Stimulated activated naive CD8-positive, alpha-beta T cell treated with anti-CD3 and anti-CD28 coated beads, Interleukin-15, Interleukin-2, amounts not matched to agents 100 ng/mL and 50 ng/mL, for 24 hours (primary cell): ENCODE measurements around the gene GALT.
"Not testable (repeated sequence)": the region's sequence is repeated elsewhere in the genome, so short reads cannot be mapped to it uniquely, and the experiment has no call there.

Source experiments
- H3K27ac Mint-ChIP-seq: one replicate; pipeline ENCODE4 v1.8.0; 2021; ENCODE audit warnings: mild to moderate bottlenecking, mixed read lengths
- H3K27me3 Mint-ChIP-seq: one replicate; pipeline ENCODE4 v1.8.0; 2021; ENCODE audit warnings: mixed read lengths
- H3K36me3 Mint-ChIP-seq: one replicate; pipeline ENCODE4 v1.8.0; 2021; ENCODE audit warnings: low read depth, mixed read lengths
- H3K4me1 Mint-ChIP-seq: one replicate; pipeline ENCODE4 v1.8.0; 2021; ENCODE audit warnings: low read depth, mixed read lengths
- H3K4me3 Mint-ChIP-seq: one replicate; pipeline ENCODE4 v1.8.0; 2021; ENCODE audit warnings: mild to moderate bottlenecking, mixed read lengths
- H3K9me3 Mint-ChIP-seq: one replicate; pipeline ENCODE4 v1.8.0; 2021; ENCODE audit warnings: mixed read lengths

The GALT gene

DNA sequence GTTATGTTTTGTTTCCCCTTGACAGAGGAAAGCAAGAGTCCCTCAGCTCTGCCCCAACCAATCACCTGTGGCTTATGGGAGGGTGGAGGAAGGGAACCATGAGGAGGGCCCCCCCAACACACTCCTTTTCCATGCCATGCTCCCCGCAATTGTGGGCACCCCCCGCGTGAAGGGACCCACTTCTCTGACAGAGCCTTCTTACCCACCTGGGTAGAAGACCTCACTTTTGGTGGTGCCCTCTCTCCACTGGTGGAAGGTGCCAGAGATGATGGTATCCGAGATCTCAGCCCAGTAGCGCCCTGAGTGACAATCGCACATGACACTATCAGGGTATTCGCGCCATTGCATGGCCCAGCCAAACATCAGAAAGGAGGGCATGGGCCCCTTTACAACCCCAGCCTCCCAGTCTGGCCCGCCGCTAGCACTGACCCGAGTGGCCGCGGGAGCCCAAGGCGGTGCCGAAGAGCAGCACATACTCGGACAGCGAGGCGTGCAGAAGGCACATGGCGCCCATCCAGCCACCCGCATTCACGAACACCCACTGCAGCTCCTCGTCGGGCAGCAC is 9.6 kb upstream of the GALT start:
- no peaks in the 10 kb centered on the region for H3K9me3 Mint-ChIP-seq
- H3K4me1 Mint-ChIP-seq, result peaks cover 38% of the 10 kb centered on the region
- peak overlapping the region; percentile 97 for H3K4me3 Mint-ChIP-seq
- peak overlapping the region; percentile 96 for H3K27ac Mint-ChIP-seq
- no peaks in the 10 kb centered on the region for H3K27me3 Mint-ChIP-seq
- peaks cover 22% of the 10 kb centered on the region for H3K36me3 Mint-ChIP-seq

DNA sequence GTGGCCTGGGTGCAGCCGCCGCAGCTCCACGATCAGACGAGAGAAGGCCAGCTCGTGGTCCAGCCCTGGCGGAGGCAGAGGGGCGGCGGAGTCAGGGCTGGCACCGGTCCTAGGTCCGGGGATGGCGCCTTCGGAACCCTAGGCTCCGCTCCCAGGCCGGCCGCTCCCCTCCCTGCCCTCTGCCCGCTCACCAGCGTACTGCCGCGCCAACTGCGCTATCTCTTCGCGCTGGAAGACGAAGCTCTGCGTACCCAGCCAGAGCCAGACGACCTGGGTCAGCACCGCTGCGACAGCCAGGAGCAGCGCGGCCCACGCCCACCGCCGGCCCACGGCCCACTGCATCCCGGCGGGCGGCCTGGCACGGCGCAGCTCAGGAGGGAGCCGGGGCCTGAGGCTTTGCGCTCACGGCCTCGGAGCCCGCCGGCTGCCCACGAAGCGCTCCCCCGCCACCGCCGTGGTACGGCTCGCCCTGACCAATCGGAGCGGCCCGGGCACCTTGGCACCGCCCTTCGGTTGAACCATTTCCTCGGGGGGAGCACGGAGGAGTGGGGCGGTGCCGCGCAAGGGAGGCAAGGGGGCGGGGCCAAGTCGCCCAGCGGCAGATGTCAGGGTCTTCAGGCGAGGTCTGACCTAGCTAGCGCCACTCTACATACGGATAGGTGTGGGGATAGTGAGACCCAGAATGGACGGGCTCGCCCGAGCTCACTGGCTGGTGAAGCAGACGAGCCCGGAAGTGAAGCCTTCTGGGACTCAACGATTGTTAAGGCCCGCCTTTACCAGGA is 8.9 kb upstream of the GALT start, which contains the start of gene SIGMAR1:
Gene SIGMAR1 (minus strand): TSS at position 432 of the 782 bp plus-strand sequence. CDS start 90 bp downstream, at position 342.
- H3K4me1 Mint-ChIP-seq, result peaks cover 38% of the 10 kb centered on the region
- H3K27ac Mint-ChIP-seq, result peak within 1 kb of the TSS; percentile 96
- no peaks in the 10 kb centered on the region for H3K27me3 Mint-ChIP-seq
- peaks cover 22% of the 10 kb centered on the region for H3K36me3 Mint-ChIP-seq
- H3K4me3 Mint-ChIP-seq, result peak within 1 kb of the TSS; percentile 97
- H3K9me3 Mint-ChIP-seq, result no peaks in the 10 kb centered on the region

- H3K4me1 Mint-ChIP-seq, result peaks cover 38% of the 10 kb centered on the region
- H3K4me3 Mint-ChIP-seq, result peak overlapping the region; percentile 97
- H3K9me3 Mint-ChIP-seq, result no peaks in the 10 kb centered on the region
- H3K27ac Mint-ChIP-seq, result peak overlapping the region; percentile 96
- H3K36me3 Mint-ChIP-seq, result peaks cover 22% of the 10 kb centered on the region
- H3K27me3 Mint-ChIP-seq, result no peaks in the 10 kb centered on the region
These were observed 8.4 kb upstream of the GALT start for GRCh38 chr9:34638138-34638445.

- not testable (repeated sequence) for H3K9me3 Mint-ChIP-seq, H3K27me3 Mint-ChIP-seq, H3K27ac Mint-ChIP-seq, H3K4me3 Mint-ChIP-seq
- Mint-ChIP-seq H3K36me3 (peaks cover 16% of the 10 kb centered on the region), H3K4me1 (peaks cover 32% of the 10 kb centered on the region)
These were observed 7.2 kb upstream of the GALT start for GRCh38 chr9:34639322-34639721.

DNA sequence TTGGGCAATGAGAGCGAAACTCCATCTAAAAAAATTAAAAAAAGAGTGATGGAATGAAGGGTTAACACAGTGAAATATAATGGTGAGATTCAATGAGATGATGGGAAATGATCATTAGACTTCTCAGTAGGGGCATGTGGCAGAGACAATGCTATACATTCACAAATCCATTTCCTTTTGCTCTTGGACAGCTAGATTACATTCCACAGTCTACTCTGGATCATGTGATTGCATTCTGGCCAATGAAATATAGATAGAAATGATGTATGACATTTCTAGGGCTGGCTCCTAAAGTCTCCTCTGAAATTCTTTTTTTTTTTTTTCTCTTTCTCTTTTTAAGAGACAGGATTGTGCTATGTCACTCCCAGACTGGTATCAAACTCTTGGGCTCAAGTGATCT is 3.8 kb upstream of the GALT start:
- no peaks in the 10 kb centered on the region for H3K9me3 Mint-ChIP-seq
- H3K36me3 Mint-ChIP-seq, result no peaks in the 10 kb centered on the region
- no peak overlapping the region for H3K4me3 Mint-ChIP-seq
- H3K4me1 Mint-ChIP-seq, result peaks cover 28% of the 10 kb centered on the region
- H3K27ac Mint-ChIP-seq, result no peak overlapping the region
- no peaks in the 10 kb centered on the region for H3K27me3 Mint-ChIP-seq

DNA sequence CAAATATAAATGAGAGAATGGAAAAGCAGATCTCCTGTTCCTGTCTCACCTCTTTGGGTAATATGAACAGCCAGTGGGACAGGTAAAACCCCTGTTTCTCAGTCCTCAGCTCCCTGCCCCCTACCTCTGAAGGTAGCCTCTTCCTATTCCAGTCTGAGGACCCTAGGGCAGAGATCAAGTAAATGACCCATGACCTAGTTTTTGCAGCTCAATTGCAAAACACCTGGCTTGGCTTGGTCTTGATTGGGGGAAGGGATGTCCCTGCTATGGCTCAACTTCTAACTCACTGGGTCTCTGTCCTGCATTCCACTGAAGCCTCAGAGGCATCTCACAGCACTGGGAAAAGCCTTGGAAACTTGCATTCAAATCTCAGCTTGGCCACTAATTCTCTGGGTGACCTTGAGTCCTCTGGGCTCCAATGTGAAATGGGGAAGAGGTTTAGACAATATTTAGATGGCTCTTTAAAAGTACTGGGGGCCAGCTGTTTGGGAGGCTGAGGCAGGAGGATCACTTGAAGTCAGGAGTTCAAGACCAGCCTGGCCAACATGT is 1.6 kb upstream of the GALT start:
- no peak overlapping the region for H3K4me3 Mint-ChIP-seq
- peaks cover 16% of the 10 kb centered on the region for H3K36me3 Mint-ChIP-seq
- peaks cover 26% of the 10 kb centered on the region for H3K4me1 Mint-ChIP-seq
- H3K27ac Mint-ChIP-seq, result no peak overlapping the region
- no peaks in the 10 kb centered on the region for H3K27me3 Mint-ChIP-seq
- no peaks in the 10 kb centered on the region for H3K9me3 Mint-ChIP-seq

DNA sequence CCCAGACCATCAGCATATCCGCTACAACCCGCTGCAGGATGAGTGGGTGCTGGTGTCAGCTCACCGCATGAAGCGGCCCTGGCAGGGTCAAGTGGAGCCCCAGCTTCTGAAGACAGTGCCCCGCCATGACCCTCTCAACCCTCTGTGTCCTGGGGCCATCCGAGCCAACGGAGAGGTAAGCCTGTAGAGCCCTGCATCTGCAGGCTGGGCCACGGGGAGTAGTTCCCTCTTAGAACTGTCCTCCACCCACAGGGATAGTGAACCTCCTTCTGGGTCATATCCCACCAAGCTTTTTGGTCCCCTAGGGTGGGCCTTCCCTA is 569 bp downstream of the GALT start:
- Mint-ChIP-seq H3K4me3 (peak overlapping the region; percentile 92), H3K27me3 (no peaks in the 10 kb centered on the region), H3K9me3 (no peaks in the 10 kb centered on the region), H3K36me3 (peaks cover 17% of the 10 kb centered on the region), H3K4me1 (peaks cover 27% of the 10 kb centered on the region), H3K27ac (peak overlapping the region; percentile 88)

- Mint-ChIP-seq H3K36me3 (peaks cover 17% of the 10 kb centered on the region), H3K27me3 (no peaks in the 10 kb centered on the region), H3K4me3 (peak overlapping the region; percentile 92), H3K9me3 (no peaks in the 10 kb centered on the region), H3K4me1 (peaks cover 33% of the 10 kb centered on the region), H3K27ac (peak overlapping the region; percentile 88)
These were observed 1.2 kb downstream of the GALT start for GRCh38 chr9:34647651-34648050.

DNA sequence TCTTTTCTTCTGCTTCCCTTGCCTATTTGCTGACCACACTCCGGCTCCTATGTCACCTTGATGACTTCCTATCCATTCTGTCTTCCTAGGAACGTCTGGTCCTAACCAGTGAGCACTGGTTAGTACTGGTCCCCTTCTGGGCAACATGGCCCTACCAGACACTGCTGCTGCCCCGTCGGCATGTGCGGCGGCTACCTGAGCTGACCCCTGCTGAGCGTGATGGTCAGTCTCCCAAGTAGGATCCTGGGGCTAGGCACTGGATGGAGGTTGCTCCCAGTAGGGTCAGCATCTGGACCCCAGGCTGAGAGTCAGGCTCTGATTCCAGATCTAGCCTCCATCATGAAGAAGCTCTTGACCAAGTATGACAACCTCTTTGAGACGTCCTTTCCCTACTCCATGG is 2.2 kb downstream of the GALT start:
- H3K27me3 Mint-ChIP-seq, result no peaks in the 10 kb centered on the region
- no peaks in the 10 kb centered on the region for H3K9me3 Mint-ChIP-seq
- H3K4me1 Mint-ChIP-seq, result peaks cover 40% of the 10 kb centered on the region
- peaks cover 17% of the 10 kb centered on the region for H3K36me3 Mint-ChIP-seq
- H3K4me3 Mint-ChIP-seq, result peak overlapping the region; percentile 46
- peak overlapping the region; percentile 18 for H3K27ac Mint-ChIP-seq

GRCh38 chr9:34650816-34651215 is 4.3 kb downstream of the GALT start:
- no peak overlapping the region for H3K4me3 Mint-ChIP-seq
- no peaks in the 10 kb centered on the region for H3K27me3 Mint-ChIP-seq
- H3K4me1 Mint-ChIP-seq, result peaks cover 40% of the 10 kb centered on the region
- no peak overlapping the region for H3K27ac Mint-ChIP-seq
- H3K36me3 Mint-ChIP-seq, result peaks cover 17% of the 10 kb centered on the region
- no peaks in the 10 kb centered on the region for H3K9me3 Mint-ChIP-seq

- no peaks in the 10 kb centered on the region for H3K9me3 Mint-ChIP-seq
- no peak overlapping the region for H3K27ac Mint-ChIP-seq
- no peaks in the 10 kb centered on the region for H3K27me3 Mint-ChIP-seq
- peaks cover 34% of the 10 kb centered on the region for H3K4me1 Mint-ChIP-seq
- H3K36me3 Mint-ChIP-seq, result peaks cover 17% of the 10 kb centered on the region
- no peak overlapping the region for H3K4me3 Mint-ChIP-seq
These were observed 4.8 kb downstream of the GALT start for GRCh38 chr9:34651321-34651720.

- H3K4me3 Mint-ChIP-seq, result peak within 1 kb of the TSS; percentile 15
- no peaks in the 10 kb centered on the region for H3K9me3 Mint-ChIP-seq
- peaks cover 17% of the 10 kb centered on the region for H3K36me3 Mint-ChIP-seq
- H3K27me3 Mint-ChIP-seq, result no peaks in the 10 kb centered on the region
- H3K4me1 Mint-ChIP-seq, result peaks cover 32% of the 10 kb centered on the region
- peak within 1 kb of the TSS; percentile 69 for H3K27ac Mint-ChIP-seq
These were observed 5.6 kb downstream of the GALT start, which contains the start of gene IL11RA for GRCh38 chr9:34651876-34652601. TSS of gene IL11RA (plus strand) at chr9:34652185. CDS start at chr9:34655218, 3,033 bp downstream.

- no peaks in the 10 kb centered on the region for H3K9me3 Mint-ChIP-seq
- peak overlapping the region; percentile 69 for H3K27ac Mint-ChIP-seq
- H3K36me3 Mint-ChIP-seq, result peaks cover 17% of the 10 kb centered on the region
- H3K27me3 Mint-ChIP-seq, result no peaks in the 10 kb centered on the region
- H3K4me3 Mint-ChIP-seq, result peak overlapping the region; percentile 15
- H3K4me1 Mint-ChIP-seq, result peaks cover 26% of the 10 kb centered on the region
These were observed 6.1 kb downstream of the GALT start for GRCh38 chr9:34652602-34653000.

DNA sequence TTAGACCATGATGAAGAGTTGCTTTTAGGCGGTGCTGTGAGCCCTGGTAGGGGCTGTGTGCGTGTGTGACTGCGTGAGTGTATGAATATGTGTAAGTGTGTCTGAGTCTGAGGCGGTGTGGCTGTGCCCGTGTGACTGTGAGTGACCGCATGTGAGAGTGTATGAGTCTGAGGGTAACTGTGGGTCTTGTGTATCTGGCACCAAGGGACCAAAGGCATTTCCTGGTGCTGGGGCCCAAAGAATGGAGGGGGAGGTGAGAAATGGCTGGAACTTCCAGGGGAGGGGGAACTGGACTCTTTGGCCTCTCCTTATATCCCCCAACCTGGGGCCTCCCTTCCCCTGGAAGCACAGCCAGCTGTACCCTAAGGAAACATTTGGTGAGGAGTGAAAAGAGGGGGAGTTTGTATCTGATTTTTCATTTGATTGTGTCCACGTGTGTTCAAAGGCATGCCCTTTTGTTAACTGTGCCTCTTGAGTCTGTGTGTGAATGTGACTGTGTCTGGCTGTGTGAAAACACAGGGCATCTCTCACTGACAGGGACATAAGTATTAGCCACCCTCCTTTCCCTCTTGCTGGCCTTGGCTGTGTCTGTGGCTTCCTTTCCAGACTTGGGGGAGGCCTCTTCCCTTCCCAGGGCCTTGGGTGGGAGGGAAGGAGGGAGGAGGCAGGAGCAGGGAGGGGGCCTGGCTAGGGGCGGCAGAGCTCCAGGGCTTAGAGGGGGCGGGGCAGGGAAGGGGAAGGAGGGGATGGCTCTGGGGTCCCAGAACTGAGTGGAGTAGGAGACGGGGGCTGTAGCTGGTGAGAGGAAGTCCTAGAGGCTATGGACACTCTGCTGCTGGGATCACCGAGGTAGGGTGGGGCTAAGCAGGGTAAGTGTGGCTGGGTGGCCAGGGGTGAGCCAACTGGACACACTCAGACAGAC is 6.9 kb downstream of the GALT start:
- Mint-ChIP-seq H3K4me1 (peaks cover 18% of the 10 kb centered on the region), H3K27me3 (no peaks in the 10 kb centered on the region), H3K27ac (peak overlapping the region; percentile 69), H3K4me3 (no peak overlapping the region), H3K36me3 (peaks cover 14% of the 10 kb centered on the region), H3K9me3 (no peaks in the 10 kb centered on the region)
